Vagina (tissue), 2 donors: Measurements from ENCODE around the gene NTN3. TPM values are rescaled to one million over a fixed set of nuclear protein-coding genes. Genes with fewer than 3 reads are reported as not detected.

ENCODE experiments used
- DNase-seq, 2 donors: peaks; one replicate each; pipeline ENCODE4 v3.0.0-alpha.2; 2017; ENCODE audit errors: extremely low spot score in 2 of 2
- H3K27ac ChIP-seq: fragments of 200-600 bp; sonication (generic); one replicate; pipeline ENCODE4 v1.5.1; 2019
- H3K27me3 ChIP-seq: fragments of 200-600 bp; sonication (generic); one replicate; pipeline ENCODE4 v1.5.1; 2019
- H3K36me3 ChIP-seq, 2 donors: fragments of 200-600 bp; sonication (generic); one replicate each; pipeline ENCODE4 v1.5.1; 2017 to 2019
- H3K4me1 ChIP-seq: fragments of 200-600 bp; sonication (generic); one replicate; pipeline ENCODE4 v1.5.1; 2019
- H3K4me3 ChIP-seq, 2 donors: fragments of 200-600 bp; sonication (generic); 1 replicate in 1 of 2; 2 replicates in 1 of 2; pipeline ENCODE4 v1.5.1; 2016 to 2019
- H3K9me3 ChIP-seq: fragments of 200-600 bp; sonication (generic); one replicate; pipeline ENCODE4 v1.5.1; 2019
- POLR2A ChIP-seq, 2 donors: fragments of 450-650 bp; IDR thresholded peaks; one replicate each; pipeline ENCODE4 v1.6.1; 2017; ENCODE audit warnings: antibody characterized with exemption in 2 of 2, mild to moderate bottlenecking in 2 of 2, moderate library complexity in 2 of 2
- POLR2AphosphoS5 ChIP-seq, 2 donors: sonication (generic); formaldehyde crosslinking; IDR thresholded peaks; one replicate each; pipeline ENCODE4 v1.9.0; 2017; ENCODE audit warnings: antibody characterized with exemption in 2 of 2, mild to moderate bottlenecking in 2 of 2, low read depth in 1 of 2; ENCODE audit not compliant: insufficient read depth in 1 of 2
- intact Hi-C: fragments of 100-400 bp; cut with DNase I; formaldehyde crosslinking; loops from one replicate; pipeline ENCODE4 v1.15.1; 2023
- total RNA-seq: library from RNA; depleted of rRNA; stranded (reverse); fragments of >200 nt; gene quantifications from one replicate; pipeline ENCODE4 v1.2.3, GENCODE V29; 2016
- TF ChIP-seq, protein P1 (sequence below), 3 experiments: fragments of 450-650 bp in 2 of 3; fragments of 200-600 bp in 1 of 3; sonication (generic) in 1 of 3; IDR thresholded peaks; one replicate each; pipeline ENCODE4 v1.5.1; 2017 to 2019; ENCODE audit warnings: antibody characterized with exemption in 3 of 3, mild to moderate bottlenecking in 2 of 3, moderate library complexity in 2 of 3

NTN3 gene
- total RNA-seq, 1 donor from 2014 or later: not detected

GRCh38 chr16:2467528-2468232 is 3.4 kb upstream of the NTN3 start:
- Histone ChIP-seq H3K4me1 (peaks cover 45% of the 10 kb centered on the region), H3K27ac (peak overlapping the region; percentile 80), H3K4me3 (peak overlapping the region; percentile 47 to 57), H3K27me3 (no peaks in the 10 kb centered on the region), H3K9me3 (no peaks in the 10 kb centered on the region), H3K36me3 (no peaks in the 10 kb centered on the region)
- no peak for DNase-seq
- intact Hi-C loops: no loop called here
- TF ChIP-seq POLR2A (IDR thresholded peaks at IDR 0.05): peak in 1 of 2 donors; percentile 28
- TF ChIP-seq, protein P1, sequence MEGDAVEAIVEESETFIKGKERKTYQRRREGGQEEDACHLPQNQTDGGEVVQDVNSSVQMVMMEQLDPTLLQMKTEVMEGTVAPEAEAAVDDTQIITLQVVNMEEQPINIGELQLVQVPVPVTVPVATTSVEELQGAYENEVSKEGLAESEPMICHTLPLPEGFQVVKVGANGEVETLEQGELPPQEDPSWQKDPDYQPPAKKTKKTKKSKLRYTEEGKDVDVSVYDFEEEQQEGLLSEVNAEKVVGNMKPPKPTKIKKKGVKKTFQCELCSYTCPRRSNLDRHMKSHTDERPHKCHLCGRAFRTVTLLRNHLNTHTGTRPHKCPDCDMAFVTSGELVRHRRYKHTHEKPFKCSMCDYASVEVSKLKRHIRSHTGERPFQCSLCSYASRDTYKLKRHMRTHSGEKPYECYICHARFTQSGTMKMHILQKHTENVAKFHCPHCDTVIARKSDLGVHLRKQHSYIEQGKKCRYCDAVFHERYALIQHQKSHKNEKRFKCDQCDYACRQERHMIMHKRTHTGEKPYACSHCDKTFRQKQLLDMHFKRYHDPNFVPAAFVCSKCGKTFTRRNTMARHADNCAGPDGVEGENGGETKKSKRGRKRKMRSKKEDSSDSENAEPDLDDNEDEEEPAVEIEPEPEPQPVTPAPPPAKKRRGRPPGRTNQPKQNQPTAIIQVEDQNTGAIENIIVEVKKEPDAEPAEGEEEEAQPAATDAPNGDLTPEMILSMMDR (IDR thresholded peaks at IDR 0.05): no peak
- TF ChIP-seq POLR2AphosphoS5 (IDR thresholded peaks at IDR 0.05; ENCODE audit: insufficient read depth in 1 of 2, low read depth in 1 of 2): peak in 1 of 2 donors; percentile 43

GRCh38 chr16:2468233-2468724 is 2.8 kb upstream of the NTN3 start:
- TF ChIP-seq POLR2A (IDR thresholded peaks at IDR 0.05) (no peak), POLR2AphosphoS5 (IDR thresholded peaks at IDR 0.05; ENCODE audit: insufficient read depth in 1 of 2, low read depth in 1 of 2) (no peak)
- TF ChIP-seq, protein P1 (IDR thresholded peaks at IDR 0.05): no peak
- peak overlapping the region; percentile 80 for H3K27ac ChIP-seq
- peaks cover 50% of the 10 kb centered on the region for H3K4me1 ChIP-seq
- peaks cover 4% of the 10 kb centered on the region for H3K27me3 ChIP-seq
- intact Hi-C loops: no loop called here
- peak overlapping the region; percentile 47 to 57 for H3K4me3 ChIP-seq
- DNase-seq: no peak
- H3K9me3 ChIP-seq: no peaks in the 10 kb centered on the region
- no peaks in the 10 kb centered on the region for H3K36me3 ChIP-seq

GRCh38 chr16:2468725-2469398 is 2.2 kb upstream of the NTN3 start:
- peaks cover 54% of the 10 kb centered on the region for H3K4me1 ChIP-seq
- no peaks in the 10 kb centered on the region for H3K9me3 ChIP-seq
- no peak for DNase-seq
- TF ChIP-seq POLR2AphosphoS5 (IDR thresholded peaks at IDR 0.05; ENCODE audit: insufficient read depth in 1 of 2, low read depth in 1 of 2) (no peak), POLR2A (IDR thresholded peaks at IDR 0.05) (no peak)
- TF ChIP-seq, protein P1 (IDR thresholded peaks at IDR 0.05): no peak
- H3K27me3 ChIP-seq: peaks cover 4% of the 10 kb centered on the region
- H3K36me3 ChIP-seq: no peaks in the 10 kb centered on the region
- H3K4me3 ChIP-seq: peak overlapping the region; percentile 47 to 57
- intact Hi-C loops: no loop called here
- H3K27ac ChIP-seq: peak overlapping the region; percentile 80

DNA sequence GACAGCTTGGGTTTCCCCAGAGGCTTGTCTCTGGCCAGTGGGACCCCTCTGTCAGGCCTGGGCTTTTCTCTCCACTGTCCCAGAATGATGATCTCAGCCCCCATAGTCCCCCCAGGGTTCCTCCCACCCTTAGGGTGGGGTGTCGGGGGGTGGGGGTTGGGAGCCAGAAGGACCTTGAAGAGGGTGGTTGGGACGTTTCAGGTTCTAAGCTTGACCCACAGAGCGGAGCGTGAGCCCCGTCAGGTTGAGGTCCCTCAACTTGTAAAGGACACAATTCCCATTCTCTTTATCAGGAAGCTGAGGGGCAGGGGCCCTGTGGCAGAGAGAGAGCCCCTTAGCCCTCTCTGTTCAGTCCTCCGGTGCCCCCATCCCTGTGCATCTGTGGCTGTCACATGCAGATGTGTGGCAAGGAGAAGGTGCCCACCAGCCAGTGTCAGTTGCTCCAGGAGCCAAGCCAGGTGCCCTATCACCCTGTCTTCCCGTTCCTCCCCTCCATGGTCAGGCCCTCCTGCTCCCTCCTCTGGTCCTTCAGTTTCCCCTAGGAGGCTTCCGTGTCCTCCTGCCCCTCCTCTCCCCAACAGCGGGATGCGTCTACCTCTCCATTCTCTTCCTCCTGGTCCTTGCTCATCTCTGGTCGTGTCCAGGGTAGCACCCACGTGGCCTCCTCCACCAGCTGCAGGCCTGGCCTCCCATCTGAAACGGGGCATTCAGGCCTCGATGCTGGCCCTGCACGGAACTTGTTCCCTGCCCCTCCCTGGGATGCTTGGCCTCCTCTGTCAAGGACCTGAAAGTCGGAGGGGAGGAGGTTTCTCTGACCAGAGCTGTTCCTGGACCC is 1.5 kb upstream of the NTN3 start:
- no peaks in the 10 kb centered on the region for H3K36me3 ChIP-seq
- DNase-seq: no peak
- no peak overlapping the region for H3K4me3 ChIP-seq
- TF ChIP-seq POLR2AphosphoS5 (IDR thresholded peaks at IDR 0.05; ENCODE audit: insufficient read depth in 1 of 2, low read depth in 1 of 2) (no peak), POLR2A (IDR thresholded peaks at IDR 0.05) (no peak)
- TF ChIP-seq, protein P1 (IDR thresholded peaks at IDR 0.05): no peak
- no peaks in the 10 kb centered on the region for H3K9me3 ChIP-seq
- intact Hi-C loops: no loop called here
- H3K27me3 ChIP-seq: peaks cover 4% of the 10 kb centered on the region
- peaks cover 60% of the 10 kb centered on the region for H3K4me1 ChIP-seq
- H3K27ac ChIP-seq: no peak overlapping the region
